Common myeloid progenitor, CD34-positive (primary cell): ENCODE measurements around the gene CDH18.
A peak's percentile ranks its signal among the peaks of the same experiment; 100 is the strongest.

Experiments
- CTCF ChIA-PET: fragments of 350-600 bp; sonication (Branson Sonifier 250); formaldehyde crosslinking; loops from one replicate; lab custom pipeline; 2021; ENCODE audit warnings: antibody characterized with exemption; lab: Charles Lee
- POLR2A ChIA-PET: fragments of 350-600 bp; sonication (Branson Sonifier 250); formaldehyde crosslinking; loops from one replicate; lab custom pipeline; 2021; ENCODE audit warnings: antibody characterized with exemption; lab: Charles Lee
- DNase-seq, 3 donors: peaks; one replicate each; pipeline versions ENCODE4 v3.0.0 to v3.0.0-alpha.2; 2013
- H3K27ac ChIP-seq, 2 experiments: 1 replicate in 1 of 2; 2 replicates in 1 of 2; pipeline ENCODE4 v1.7.0; 2013; ENCODE audit warnings: inconsistent platforms in 2 of 2, low read length in 2 of 2, mild to moderate bottlenecking in 2 of 2, low read depth in 1 of 2, moderate library complexity in 1 of 2; ENCODE audit not compliant: severe bottlenecking in 2 of 2, insufficient read depth in 1 of 2, poor library complexity in 1 of 2
- H3K27me3 ChIP-seq, 5 experiments: replicated peaks in 2 of 5; 1 replicate in 3 of 5; 2 replicates in 2 of 5; pipeline versions ENCODE4 v1.6.1 to v1.7.0; 2013; ENCODE audit warnings: low read length in 4 of 5, mild to moderate bottlenecking in 2 of 5, moderate library complexity in 2 of 5, inconsistent platforms in 1 of 5; ENCODE audit not compliant: insufficient read depth in 5 of 5, control insufficient read depth in 4 of 5
- H3K36me3 ChIP-seq, 4 experiments: 1 replicate in 2 of 4; 2 replicates in 2 of 4; pipeline versions ENCODE4 v1.6.1 to v1.7.0; 2013; ENCODE audit warnings: low read length in 3 of 4, control low read depth in 1 of 4, mild to moderate bottlenecking in 1 of 4; ENCODE audit not compliant: control insufficient read depth in 4 of 4, insufficient read depth in 4 of 4
- H3K4me1 ChIP-seq, 4 experiments: 1 replicate in 3 of 4; 2 replicates in 1 of 4; pipeline versions ENCODE4 v1.6.1 to v1.7.1; 2013; ENCODE audit warnings: low read length in 3 of 4, mild to moderate bottlenecking in 3 of 4, control low read depth in 1 of 4, inconsistent platforms in 1 of 4, moderate library complexity in 1 of 4; ENCODE audit not compliant: control insufficient read depth in 4 of 4, insufficient read depth in 4 of 4; ENCODE audit errors: control extremely low read depth in 1 of 4
- H3K4me3 ChIP-seq, 7 experiments: 1 replicate in 4 of 7; 2 replicates in 3 of 7; pipeline versions ENCODE4 v1.5.1 to v1.7.0; 2013; ENCODE audit warnings: mild to moderate bottlenecking in 7 of 7, low read length in 6 of 7, moderate library complexity in 6 of 7, inconsistent platforms in 2 of 7, low read depth in 2 of 7, control low read depth in 1 of 7; ENCODE audit not compliant: insufficient read depth in 4 of 7, control insufficient read depth in 1 of 7; ENCODE audit errors: extremely low read depth in 1 of 7
- H3K9me3 ChIP-seq, 5 experiments: 1 replicate in 4 of 5; 2 replicates in 1 of 5; pipeline versions ENCODE4 v1.6.1 to v1.7.1; 2013; ENCODE audit warnings: low read length in 4 of 5, mild to moderate bottlenecking in 2 of 5, inconsistent platforms in 1 of 5, low read depth in 1 of 5, moderate library complexity in 1 of 5; ENCODE audit not compliant: control insufficient read depth in 4 of 5, insufficient read depth in 2 of 5; ENCODE audit errors: control extremely low read depth in 1 of 5
- WGBS: methylation state at CpG from one replicate; pipeline ENCODE4 v1.1.5; 2013; ENCODE audit not compliant: insufficient coverage; 5-methylcytosine and 5-hydroxymethylcytosine counted together

CDH18 gene

DNA sequence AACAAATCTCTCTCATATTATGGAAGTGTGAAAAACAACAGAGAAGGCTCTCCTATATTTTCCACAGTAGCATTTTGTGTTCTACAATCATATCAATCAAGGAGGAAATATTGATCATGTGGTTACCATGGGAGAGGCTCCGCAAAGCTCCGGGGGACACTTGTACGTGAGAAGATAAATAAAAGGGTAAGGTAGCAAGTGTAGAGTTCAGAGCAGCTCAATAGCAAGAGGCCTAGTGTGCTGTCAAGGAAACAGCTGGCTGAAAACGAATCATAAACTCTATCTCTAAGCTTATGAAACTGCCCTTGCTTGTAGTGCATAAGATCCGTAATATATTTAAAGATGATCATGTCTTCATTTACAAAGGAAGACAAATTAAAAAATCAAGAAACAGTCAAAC lies 57.5 kb downstream of the CDH18 start:
- Histone ChIP-seq H3K36me3 (no peaks in the 10 kb centered on the region), H3K4me1 (no peaks in the 10 kb centered on the region), H3K27ac (no peak overlapping the region), H3K9me3 (no peaks in the 10 kb centered on the region), H3K27me3 (no peaks in the 10 kb centered on the region), H3K4me3 (no peak overlapping the region)
- no peak for DNase-seq
- POLR2A ChIA-PET: no interaction called here
- WGBS: 92% methylated on average over 2 of the region's 5 CpGs
- CTCF ChIA-PET: no interaction called here

DNA sequence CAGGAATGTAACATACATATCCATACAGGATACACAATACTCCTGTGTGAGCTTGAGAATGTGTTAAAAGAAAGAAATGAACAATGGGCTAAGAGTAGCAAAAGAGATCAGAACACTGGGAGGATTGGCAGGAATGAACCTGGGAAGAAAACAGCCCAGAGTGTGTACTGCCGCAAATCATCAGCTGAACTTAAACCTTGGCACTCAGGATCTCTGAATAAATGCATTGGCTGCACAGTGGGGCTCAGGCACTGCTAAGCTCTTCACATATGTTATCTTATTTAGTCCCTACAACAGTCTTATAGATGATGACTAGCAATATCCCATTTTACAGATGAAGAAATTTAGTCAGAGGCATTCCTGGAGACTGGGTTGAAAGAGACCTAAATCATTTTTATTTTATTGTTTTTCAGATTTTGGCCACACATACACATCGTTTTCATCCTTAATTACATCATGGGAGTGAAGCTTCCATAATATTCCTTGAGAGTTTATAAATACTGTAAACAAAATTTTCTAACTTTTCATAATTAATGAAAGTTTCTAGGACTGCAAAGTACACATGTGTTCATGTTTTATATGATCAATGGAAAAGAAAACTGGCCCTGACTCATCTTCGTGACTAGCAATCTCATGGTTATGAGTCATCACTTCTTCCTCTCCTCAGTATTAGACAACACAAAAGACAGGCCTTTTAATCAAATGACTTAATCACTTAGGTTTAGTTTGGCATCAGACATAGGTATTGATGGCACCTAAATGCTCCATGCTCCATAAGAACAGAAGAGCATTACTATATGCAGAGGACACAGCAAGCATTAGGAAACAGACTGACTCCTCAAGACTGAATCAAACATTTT lies 59.2 kb downstream of the CDH18 start:
- no peak overlapping the region for H3K4me3 ChIP-seq
- POLR2A ChIA-PET: no interaction called here
- DNase-seq: peak in 1 of 3 donors; percentile 1
- WGBS: 100% methylated on average over 1 of the region's 3 CpGs
- CTCF ChIA-PET: no interaction called here
- H3K36me3 ChIP-seq: no peaks in the 10 kb centered on the region
- no peaks in the 10 kb centered on the region for H3K4me1 ChIP-seq
- no peaks in the 10 kb centered on the region for H3K9me3 ChIP-seq
- H3K27ac ChIP-seq: no peak overlapping the region
- H3K27me3 ChIP-seq: no peaks in the 10 kb centered on the region

DNA sequence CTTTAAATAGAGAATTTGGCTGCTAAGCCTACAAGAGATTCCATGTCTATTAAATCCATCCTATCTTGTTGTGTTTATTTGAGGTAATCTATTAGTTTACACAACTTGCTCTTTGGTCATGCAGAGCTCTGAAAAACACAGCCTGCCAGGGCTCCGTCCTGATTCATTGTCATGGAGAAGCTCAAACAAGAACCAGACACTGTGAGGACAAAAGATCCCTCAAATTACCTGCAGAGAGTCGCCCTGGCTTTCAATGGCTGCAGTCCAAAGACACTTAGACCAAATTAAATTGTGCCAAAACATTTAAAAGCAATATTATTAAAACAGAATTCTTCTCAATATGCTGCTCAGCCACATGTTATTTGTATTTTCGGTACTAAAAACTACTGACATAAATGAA lies 60.1 kb downstream of the CDH18 start:
- Histone ChIP-seq H3K4me1 (no peaks in the 10 kb centered on the region), H3K27me3 (no peaks in the 10 kb centered on the region), H3K9me3 (no peaks in the 10 kb centered on the region), H3K36me3 (no peaks in the 10 kb centered on the region), H3K27ac (no peak overlapping the region), H3K4me3 (no peak overlapping the region)
- ChIA-PET POLR2A (no interaction called here), CTCF (no interaction called here)
- WGBS: 100% methylated on average over 1 of the region's 3 CpGs
- DNase-seq: no peak

DNA sequence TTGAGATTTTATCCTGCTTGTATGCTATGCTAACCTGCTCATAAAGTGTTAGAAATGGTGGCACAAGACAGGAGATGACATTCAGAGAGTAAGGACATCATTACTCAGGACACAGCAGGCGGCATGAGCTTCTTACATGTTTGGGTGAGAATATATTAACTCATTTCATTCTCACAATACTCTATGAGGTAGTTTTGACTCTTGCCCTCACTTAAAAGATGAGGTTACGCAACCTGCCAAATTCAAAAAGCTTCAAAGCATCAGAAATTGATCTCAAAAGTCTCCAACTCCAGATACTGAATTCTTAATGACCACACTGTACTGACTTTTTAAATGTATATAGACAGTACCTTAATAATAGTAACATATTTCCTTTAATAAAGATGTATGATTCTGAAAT lies 60.8 kb downstream of the CDH18 start:
- no peak for DNase-seq
- CTCF ChIA-PET: interaction anchor here (0.6 kb wide), 1 partner anchor 671 kb away, joined by 3 read pairs; no protein-coding TSS in a partner anchor

DNA sequence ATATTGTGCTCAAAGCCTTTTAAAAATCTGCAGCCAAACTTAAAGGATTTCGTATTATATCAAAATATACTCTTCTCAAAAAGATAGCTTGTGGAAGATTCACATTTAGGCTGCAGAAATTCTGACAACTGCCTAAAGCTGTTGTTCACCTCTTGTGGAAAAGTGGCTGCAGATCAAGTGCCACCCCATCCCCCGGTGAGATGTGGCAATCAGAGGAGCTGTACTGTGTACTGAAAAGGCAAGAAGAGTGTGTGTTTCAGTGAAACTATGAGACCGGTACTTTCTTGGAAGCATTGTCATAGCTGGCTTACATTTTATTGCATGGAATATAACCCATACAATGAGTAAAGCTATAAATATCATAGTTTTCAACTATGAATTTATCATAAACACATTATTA lies 64.3 kb downstream of the CDH18 start:
- Histone ChIP-seq H3K27ac (no peak overlapping the region), H3K4me1 (no peaks in the 10 kb centered on the region), H3K27me3 (no peaks in the 10 kb centered on the region), H3K4me3 (no peak overlapping the region), H3K9me3 (no peaks in the 10 kb centered on the region), H3K36me3 (no peaks in the 10 kb centered on the region)
- POLR2A ChIA-PET: no interaction called here
- WGBS: no CpG with 5 or more reads among the region's 3 CpGs
- CTCF ChIA-PET: no interaction called here
- no peak for DNase-seq

More for the DNA sequence above, 60.8 kb downstream of the CDH18 start:
- WGBS: no CpG with 5 or more reads among the region's 2 CpGs
- no peak overlapping the region for H3K27ac ChIP-seq
- no peaks in the 10 kb centered on the region for H3K36me3 ChIP-seq
- no peaks in the 10 kb centered on the region for H3K9me3 ChIP-seq
- POLR2A ChIA-PET: no interaction called here
- H3K4me3 ChIP-seq: no peak overlapping the region
- no peaks in the 10 kb centered on the region for H3K4me1 ChIP-seq
- no peaks in the 10 kb centered on the region for H3K27me3 ChIP-seq

- no peaks in the 10 kb centered on the region for H3K36me3 ChIP-seq
- H3K4me3 ChIP-seq: no peak overlapping the region
- no peaks in the 10 kb centered on the region for H3K27me3 ChIP-seq
- CTCF ChIA-PET: no interaction called here
- DNase-seq: no peak
- POLR2A ChIA-PET: no interaction called here
- no peaks in the 10 kb centered on the region for H3K9me3 ChIP-seq
- H3K4me1 ChIP-seq: no peaks in the 10 kb centered on the region
- no CpG with 5 or more reads among the region's 4 CpGs for WGBS
- no peak overlapping the region for H3K27ac ChIP-seq
These were observed 67.2 kb downstream of the CDH18 start for GRCh38 chr5:19920761-19921160.

DNA sequence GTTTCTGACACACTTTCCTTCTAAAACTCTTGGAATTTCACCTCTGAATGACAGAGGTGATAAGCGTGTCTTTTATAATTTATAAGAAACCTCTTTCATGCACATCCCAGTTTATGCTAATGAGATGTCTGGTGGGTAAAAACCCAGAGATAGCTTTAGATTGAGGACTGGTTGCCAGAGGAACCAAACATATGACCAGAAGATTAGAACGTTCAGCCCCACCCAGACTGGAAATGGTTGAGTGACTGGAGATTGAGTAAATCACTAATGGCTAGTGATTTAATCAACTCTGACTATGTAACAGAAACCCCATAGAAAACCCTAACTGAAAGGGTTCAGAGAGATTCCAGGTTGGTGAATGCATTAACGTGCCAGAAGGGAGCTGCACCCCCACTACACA lies 69.2 kb downstream of the CDH18 start:
- POLR2A ChIA-PET: no interaction called here
- no peak overlapping the region for H3K4me3 ChIP-seq
- H3K4me1 ChIP-seq: no peaks in the 10 kb centered on the region
- H3K9me3 ChIP-seq: no peaks in the 10 kb centered on the region
- no peaks in the 10 kb centered on the region for H3K27me3 ChIP-seq
- 80% methylated on average over 1 of the region's 3 CpGs for WGBS
- H3K27ac ChIP-seq: no peak overlapping the region
- CTCF ChIA-PET: no interaction called here
- DNase-seq: no peak
- H3K36me3 ChIP-seq: no peaks in the 10 kb centered on the region
